NCI-H510A (cell line): ENCODE measurements around the gene PPP1R36.
"Not testable (repeated sequence)": the region's sequence is repeated elsewhere in the genome, so short reads cannot be mapped to it uniquely, and the experiment has no call there.

Experiments used
- DNase-seq: peaks from one replicate; lab custom pipeline; 2025; lab: John Stamatoyannopoulos, UW

Gene PPP1R36

DNA sequence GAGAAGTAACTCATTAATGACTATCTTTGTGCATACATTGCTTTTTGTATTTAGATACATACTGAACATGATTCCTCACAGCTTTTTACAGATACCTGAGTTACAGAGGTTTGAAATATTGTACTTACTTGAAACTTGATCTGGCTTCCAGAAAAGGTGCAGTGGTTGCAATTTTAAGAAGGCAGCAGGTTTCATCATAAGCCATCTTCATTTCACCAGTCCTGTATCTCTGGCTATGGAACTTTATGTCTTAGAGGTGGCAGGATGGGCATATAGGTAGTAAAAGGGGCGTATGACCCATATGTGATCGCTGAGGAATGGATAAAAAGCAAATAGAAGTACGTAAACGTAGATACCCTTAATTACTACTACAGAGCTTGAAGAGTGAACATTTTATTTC is 31.5 kb upstream of the PPP1R36 start:
- DNase-seq: no peak

GRCh38 chr14:64520699-64521098 is 29.1 kb upstream of the PPP1R36 start:
- DNase-seq: no peak

DNA sequence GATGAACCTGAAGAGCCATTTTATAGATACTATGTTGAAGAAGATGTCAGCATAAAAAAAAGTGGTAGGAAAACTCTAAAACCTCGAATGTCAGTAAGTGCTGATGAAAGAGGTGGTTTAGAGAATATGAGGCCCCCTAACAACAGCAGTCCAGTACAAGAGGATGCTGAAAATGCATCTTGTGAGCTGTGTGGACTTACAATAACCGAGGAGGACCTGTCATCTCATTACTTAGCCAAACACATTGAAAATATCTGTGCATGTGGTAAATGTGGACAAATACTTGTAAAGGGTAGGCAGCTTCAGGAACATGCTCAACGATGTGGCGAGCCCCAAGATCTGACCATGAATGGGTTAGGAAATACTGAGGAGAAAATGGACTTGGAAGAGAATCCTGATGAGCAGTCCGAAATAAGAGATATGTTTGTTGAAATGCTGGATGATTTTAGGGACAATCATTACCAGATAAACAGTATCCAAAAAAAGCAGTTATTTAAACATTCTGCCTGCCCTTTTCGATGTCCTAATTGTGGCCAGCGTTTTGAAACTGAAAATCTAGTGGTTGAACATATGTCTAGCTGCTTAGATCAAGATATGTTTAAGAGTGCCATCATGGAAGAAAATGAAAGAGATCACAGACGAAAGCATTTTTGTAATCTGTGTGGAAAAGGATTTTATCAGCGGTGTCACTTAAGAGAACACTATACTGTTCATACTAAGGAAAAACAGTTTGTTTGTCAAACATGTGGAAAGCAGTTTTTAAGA is 27.0 kb upstream of the PPP1R36 start:
- no peak for DNase-seq

DNA sequence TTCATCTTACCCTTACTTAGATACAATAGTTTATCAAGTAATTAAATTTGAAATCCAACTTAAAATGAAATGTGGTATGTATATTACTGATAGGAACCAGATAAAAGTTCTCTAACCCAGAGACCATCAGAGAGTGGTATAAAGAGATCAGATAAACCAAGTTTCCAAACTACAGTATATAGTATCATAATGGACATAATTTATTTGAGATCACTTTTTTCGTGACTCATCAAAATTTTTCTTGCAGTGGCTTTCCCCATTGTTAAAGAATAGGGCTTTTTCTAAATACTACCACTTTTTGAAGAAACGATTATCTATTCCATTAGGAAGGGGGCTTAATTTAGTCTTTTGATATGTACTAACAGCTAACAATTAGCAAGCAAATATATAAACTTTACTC is 24.4 kb upstream of the PPP1R36 start:
- DNase-seq: no peak

GRCh38 chr14:64531567-64531966 is 18.2 kb upstream of the PPP1R36 start:
- DNase-seq: no peak

- DNase-seq: no peak
These were observed 13.1 kb upstream of the PPP1R36 start for GRCh38 chr14:64536488-64537245.

DNA sequence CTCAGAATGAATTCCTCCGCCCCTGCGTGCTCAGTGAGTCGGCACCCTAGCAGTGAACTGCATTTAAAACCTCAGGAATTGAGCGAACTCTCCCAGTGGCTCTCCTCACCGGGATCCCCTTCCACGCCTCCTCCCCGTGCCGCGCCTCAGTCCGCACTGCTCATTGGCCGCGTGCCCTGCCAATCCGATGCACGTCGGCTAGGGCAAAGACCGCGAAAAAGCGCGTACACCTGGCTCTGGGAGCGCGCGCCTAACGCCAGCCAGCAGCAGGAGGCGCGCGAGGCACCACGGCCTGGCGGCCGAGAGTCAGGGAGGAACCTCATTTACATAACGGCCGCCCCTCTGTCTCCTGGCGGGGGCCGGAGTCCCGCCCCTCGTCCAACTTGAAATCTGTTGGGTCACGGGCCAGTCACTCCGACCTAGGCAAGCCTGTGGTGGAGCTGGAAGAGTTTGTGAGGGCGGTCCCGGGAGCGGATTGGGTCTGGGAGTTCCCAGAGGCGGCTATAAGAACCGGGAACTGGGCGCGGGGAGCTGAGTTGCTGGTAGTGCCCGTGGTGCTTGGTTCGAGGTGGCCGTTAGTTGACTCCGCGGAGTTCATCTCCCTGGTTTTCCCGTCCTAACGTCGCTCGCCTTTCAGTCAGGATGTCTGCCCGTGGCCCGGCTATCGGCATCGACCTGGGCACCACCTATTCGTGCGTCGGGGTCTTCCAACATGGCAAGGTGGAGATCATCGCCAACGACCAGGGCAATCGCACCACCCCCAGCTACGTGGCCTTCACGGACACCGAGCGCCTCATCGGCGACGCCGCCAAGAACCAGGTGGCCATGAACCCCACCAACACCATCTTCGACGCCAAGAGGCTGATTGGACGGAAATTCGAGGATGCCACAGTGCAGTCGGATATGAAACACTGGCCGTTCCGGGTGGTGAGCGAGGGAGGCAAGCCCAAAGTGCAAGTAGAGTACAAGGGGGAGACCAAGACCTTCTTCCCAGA is 9.3 kb upstream of the PPP1R36 start, which contains the start of gene HSPA2:
Gene HSPA2, plus strand, starts transcription at position 534 of the 995 bp plus-strand sequence. Its CDS starts 109 bp downstream, at position 643.
- DNase-seq: peak; percentile 99

- peak; percentile 48 for DNase-seq
These were observed 8.3 kb upstream of the PPP1R36 start for GRCh38 chr14:64541261-64541971.

DNA sequence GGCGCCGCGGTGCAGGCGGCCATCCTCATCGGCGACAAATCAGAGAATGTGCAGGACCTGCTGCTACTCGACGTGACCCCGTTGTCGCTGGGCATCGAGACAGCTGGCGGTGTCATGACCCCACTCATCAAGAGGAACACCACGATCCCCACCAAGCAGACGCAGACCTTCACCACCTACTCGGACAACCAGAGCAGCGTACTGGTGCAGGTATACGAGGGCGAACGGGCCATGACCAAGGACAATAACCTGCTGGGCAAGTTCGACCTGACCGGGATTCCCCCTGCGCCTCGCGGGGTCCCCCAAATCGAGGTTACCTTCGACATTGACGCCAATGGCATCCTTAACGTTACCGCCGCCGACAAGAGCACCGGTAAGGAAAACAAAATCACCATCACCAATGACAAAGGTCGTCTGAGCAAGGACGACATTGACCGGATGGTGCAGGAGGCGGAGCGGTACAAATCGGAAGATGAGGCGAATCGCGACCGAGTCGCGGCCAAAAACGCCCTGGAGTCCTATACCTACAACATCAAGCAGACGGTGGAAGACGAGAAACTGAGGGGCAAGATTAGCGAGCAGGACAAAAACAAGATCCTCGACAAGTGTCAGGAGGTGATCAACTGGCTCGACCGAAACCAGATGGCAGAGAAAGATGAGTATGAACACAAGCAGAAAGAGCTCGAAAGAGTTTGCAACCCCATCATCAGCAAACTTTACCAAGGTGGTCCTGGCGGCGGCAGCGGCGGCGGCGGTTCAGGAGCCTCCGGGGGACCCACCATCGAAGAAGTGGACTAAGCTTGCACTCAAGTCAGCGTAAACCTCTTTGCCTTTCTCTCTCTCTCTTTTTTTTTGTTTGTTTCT is 7.6 kb upstream of the PPP1R36 start:
- DNase-seq: no peak

DNA sequence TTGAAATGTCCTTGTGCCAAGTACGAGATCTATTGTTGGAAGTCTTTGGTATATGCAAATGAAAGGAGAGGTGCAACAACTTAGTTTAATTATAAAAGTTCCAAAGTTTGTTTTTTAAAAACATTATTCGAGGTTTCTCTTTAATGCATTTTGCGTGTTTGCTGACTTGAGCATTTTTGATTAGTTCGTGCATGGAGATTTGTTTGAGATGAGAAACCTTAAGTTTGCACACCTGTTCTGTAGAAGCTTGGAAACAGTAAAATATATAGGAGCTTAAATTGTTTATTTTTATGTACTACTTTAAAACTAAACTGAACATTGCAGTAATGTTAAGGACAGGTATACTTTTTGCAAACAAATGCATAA is 6.9 kb upstream of the PPP1R36 start:
- no peak for DNase-seq

- no peak for DNase-seq
These were observed 5.0 kb upstream of the PPP1R36 start for GRCh38 chr14:64544607-64545312.

DNA sequence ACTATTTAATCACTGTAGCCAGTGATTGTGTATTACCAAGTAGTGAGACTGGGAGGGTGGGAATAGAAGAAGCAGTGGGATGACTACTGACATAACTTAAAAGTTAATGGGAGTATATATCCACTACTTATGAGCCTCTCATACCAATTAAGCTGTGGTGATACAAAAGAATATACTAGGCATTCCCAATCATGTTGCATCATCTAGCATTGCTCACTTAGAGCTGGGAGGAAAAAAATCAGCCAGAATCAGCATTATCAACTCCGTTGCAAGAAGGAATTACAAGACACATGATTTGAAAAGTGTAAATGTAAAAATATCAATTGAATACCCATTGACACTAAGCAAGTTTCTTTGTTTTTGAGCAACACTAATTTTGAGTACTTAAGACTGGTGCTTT is 745 bp upstream of the PPP1R36 start:
- no peak for DNase-seq

DNA sequence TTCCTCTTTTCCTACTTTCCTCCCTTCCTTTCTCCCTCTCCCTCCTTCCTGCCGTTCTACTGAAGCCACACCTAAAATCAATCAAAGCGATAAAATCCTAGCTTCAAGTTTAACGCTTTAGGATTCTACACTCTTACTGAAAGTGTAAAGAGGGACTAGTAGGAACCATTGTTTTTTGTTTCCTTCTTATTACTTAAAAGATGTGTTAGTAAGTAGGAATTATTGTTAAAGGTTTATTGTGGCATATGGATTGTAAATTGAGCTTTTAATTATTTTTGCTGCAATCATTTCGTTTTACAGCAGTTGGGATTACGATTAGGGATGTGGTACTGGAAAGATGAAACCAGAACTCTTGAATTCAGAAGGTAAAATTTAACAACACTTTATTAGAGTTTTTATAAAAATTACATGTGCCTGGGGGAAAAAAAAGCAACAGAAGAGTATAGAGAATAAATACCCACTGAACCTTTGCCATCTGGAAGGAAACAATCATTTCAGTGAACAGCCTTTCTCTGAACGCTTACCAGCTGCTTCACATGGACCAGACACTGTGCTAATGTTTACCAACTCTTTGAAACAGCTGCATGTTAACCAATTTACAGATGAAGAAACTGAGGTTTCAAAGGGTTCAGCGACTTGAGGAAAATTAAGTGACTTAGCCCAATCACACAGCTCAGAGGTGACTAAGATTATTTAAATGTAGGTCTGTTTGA is 1.0 kb downstream of the PPP1R36 start:
- DNase-seq: no peak

DNA sequence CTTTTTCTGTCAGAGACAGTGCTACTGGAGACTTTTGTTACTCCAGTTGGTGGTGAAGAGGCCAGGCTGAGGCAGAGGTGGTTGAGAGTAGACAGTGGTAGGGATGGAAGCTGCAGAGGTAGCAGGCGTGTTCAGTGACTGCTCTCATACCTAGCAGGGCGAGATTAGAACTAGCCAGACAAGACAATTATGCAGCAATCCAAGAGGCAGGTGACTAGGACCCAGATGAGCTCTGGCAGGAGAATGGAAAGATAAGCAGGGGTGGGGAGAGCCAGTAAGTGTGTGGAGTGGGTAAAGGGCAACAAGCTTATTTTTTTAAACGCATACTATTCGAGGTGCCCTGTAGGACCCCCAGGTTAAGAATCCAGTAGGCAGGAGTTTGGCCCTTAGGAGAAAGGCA is 4.8 kb downstream of the PPP1R36 start:
- no peak for DNase-seq

GRCh38 chr14:64556526-64556925 is 6.8 kb downstream of the PPP1R36 start:
- no peak for DNase-seq

DNA sequence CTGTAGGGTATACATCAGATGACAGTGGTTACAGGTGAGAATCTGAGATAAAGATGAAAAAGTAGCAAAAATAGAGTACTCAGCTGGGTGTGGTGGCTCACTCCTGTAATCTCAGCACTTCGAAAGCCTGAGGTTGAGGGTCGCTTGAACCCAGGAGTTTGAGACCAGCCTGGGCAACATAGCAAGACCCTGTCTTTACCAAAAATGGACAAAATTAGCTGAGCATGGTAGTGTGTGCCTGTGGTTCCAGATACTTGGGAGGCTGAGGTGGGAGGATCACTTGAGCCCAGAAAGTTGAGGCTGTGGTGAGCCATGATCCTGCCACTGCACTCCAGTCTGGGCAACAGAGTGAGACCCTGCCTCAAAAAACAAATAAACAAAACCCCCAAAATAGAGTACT is 8.5 kb downstream of the PPP1R36 start:
- DNase-seq: not testable (repeated sequence)

- DNase-seq: no peak
These were observed 11.9 kb downstream of the PPP1R36 start for GRCh38 chr14:64561631-64562030.

- DNase-seq: no peak
These were observed 12.7 kb downstream of the PPP1R36 start for GRCh38 chr14:64562436-64562835.

- DNase-seq: no peak
These were observed 13.9 kb downstream of the PPP1R36 start for GRCh38 chr14:64563696-64564095.
